Stimulated activated CD8-positive, alpha-beta memory T cell treated with anti-CD3 and anti-CD28 coated beads, Interleukin-12 subunit alpha, Interleukin-12 subunit beta, amount 100 ng/mL, for 24 hours (primary cell): ENCODE results near the gene RNASE11.
"Not testable (repeated sequence)": the region's sequence is repeated elsewhere in the genome, so short reads cannot be mapped to it uniquely, and the experiment has no call there.

Experiments used
- DNase-seq: peaks from one replicate; pipeline ENCODE4 v3.0.0-alpha.2; 2020; ENCODE audit errors: extremely low read depth

Gene RNASE11

DNA sequence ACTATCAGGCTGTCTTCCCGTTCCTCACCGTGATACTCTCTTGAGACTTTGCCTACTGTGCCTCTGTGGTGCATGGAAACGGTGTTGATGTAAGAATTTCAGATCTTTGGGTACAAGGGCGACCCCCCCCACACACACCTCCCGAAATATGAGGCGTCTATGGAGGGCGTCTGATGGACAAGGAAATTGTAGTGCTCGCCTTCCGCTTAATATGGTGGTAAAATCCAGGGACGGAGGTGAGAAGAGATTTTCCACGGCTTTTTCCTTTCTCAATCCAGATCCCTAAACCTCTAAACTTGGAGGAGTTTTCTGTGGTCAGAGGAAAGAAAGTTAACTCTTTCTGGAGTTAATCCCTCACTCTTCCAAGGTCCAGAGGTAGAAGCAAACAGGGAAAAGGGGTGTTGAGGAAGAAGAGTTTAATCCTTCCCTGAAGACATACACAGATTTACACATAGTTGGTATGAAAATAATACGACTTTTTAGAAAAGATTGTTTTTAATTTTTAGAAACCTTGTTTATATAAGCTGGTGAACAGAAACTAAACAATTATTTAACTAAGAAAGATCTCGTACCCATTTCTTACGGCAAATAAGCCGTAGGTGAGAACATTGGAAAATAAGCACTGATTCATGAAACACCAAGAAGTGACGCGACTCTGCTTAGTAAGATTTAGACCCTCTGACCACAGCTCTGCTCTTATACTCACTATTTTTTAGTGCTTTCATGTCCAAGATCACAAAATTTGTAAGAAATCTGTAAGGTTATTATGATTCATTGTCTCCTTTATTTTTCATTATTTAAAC lies 26.4 kb upstream of the RNASE11 start:
- DNase-seq, result no peak

DNA sequence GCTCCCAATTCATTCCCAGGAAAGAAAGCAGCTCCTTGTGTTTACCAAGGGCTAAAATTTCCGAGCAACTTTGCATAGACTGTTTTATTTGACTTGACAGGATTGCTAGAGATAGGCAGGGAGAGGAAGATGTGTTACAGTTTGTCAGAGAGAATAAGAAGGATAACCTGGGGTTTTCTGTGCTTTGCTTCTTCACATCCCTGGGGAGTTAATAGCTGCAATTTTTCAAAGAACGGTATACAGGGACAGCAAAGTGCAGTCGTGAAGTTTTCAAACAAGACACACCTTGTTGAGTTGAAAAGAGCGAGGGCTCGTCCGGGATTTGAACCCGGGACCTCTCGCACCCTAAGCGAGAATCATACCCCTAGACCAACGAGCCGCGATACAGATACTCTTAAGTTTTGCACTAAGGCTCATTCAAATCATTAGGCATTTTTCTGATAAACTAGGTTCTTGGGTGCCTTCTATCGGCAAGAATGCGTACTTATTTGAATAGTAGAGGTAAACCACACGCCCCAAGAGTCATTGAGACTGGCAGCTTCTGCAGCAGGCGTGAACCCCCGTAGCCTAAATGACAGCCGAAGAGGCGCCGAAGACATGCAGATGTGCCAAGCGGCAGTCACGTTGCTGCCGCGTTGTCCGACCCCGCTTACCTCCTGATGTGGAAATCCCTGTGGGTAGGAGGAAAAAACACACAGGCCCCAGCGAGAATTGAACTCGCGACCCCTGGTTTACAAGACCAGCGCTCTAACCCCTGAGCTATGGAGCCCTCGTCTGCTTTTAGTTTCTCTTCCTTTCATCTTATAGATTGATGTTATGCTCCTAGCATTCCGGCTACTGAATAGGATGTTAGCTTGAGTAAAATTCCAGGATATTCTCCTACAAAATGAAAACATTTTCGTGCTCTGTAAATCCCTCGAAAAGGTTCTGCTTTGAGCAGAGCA lies 25.6 kb upstream of the RNASE11 start:
- DNase-seq, result peak; percentile 73

DNA sequence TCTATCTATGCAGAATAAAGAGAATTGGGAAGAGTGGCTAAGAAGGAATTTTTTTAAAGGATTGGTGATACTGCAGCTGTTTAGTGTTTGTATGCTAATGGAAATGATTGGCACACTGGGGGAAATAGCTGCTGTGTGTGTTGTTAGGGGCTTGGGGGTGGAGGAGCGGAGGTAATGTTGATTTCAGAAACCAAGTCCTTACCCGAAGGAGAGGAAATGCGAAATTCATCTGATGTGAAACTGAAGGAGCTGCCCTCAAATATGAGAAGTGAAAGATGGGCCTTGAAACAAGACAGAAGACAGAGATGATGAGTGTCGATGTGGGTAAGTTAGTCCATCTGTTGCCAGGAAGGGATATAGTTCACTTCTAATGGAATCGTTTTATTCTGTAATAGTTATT lies 24.6 kb upstream of the RNASE11 start:
- no peak for DNase-seq

DNA sequence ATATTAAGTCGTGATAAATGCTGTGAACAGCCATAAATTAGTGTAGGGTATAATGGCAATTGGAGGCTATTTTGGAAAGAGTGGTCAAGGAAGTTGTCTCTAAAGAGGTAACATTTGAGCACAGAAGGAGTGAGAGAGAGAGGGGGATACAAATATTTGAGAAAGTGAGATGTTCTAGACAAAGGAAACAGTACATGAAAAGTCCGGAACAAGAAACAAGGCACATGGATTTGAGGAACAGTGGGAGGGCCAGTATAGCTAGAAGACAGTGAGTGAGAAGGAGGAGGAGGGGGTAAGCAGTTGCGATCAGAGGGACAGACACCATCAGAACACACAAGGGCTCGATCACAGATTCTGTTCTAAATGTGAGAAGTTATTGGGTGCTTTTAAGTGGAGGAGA lies 23.5 kb upstream of the RNASE11 start:
- no peak for DNase-seq

DNA sequence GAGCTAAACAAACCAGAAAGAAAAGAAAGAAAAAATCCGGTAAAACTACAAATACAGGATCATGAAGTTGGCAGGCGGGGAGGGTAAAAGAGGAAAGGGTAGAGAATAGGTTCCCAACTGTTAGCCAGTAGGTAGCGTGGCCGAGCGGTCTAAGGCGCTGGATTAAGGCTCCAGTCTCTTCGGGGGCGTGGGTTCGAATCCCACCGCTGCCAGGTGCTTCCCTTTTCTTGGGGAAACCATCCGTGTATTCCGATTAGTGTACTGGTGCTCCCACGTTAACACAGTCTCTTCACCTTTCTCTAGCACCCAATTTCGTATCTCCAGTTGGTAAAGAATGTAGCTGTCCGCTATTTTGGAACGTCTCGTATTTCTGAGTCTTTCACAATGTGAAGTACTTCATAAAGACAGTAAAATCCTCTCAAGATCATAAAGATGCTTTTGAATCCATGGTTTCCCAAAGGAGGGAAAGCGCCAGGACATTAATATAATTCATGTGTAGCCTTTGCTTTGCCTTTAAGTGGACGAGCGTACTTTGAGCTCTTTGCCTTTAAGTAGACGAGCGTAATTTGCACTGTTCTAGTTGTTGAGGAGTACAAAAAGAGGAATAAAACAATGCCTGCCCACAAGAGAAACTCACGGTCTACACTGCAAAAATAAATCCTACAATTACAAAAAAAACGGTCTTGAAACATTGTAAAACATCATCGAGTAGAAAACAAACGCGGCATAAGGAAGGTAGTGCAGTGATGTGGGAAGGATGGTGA lies 22.4 kb upstream of the RNASE11 start:
- peak; percentile 58 for DNase-seq

- DNase-seq, result no peak
These were observed 21.6 kb upstream of the RNASE11 start for GRCh38 chr14:20609215-20610001.

GRCh38 chr14:20608383-20609110 lies 20.7 kb upstream of the RNASE11 start:
- no peak for DNase-seq

DNA sequence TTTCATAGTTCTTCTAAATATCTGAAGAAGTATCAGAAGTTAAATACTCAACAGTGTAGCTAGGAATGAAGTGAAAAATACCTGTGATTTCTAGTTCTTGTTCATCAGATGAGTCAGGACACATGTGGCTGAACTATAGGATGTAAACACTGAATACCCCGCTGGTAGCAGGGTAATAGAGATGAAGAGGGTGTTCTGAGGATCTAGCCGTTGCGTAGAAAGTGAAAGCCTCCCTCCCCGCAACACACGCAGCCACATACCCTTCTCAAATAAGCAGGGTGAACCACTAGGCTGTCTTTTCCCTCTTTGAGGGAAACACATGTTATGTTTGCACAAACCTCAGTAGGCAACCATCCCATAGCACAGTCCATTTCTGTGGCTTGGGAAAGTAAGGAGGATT lies 19.8 kb upstream of the RNASE11 start:
- no peak for DNase-seq

- DNase-seq, result no peak
These were observed 19.1 kb upstream of the RNASE11 start for GRCh38 chr14:20606902-20607242.

GRCh38 chr14:20606190-20606901 lies 18.5 kb upstream of the RNASE11 start:
- no peak for DNase-seq

- DNase-seq, result no peak
These were observed 16.3 kb upstream of the RNASE11 start for GRCh38 chr14:20603813-20604690.

DNA sequence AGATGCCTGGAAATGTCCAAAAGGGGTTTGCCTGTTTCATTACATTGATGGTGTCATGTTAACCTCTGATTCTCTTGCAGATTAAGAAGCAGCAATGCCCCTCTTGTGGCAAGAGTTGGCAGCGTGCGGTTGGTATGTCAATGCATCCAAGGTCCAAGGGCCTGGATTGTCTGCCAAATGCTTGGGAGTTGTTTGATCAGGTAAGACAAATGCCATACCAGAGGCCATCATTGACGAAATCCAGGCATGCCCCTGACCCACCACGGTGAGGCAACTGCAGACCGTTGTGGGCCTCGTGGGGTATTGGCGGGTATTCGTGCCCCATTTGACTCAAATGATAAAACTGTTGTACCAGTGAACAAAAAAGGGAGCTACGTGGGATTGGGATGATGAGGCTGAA lies 14.8 kb upstream of the RNASE11 start:
- no peak for DNase-seq

DNA sequence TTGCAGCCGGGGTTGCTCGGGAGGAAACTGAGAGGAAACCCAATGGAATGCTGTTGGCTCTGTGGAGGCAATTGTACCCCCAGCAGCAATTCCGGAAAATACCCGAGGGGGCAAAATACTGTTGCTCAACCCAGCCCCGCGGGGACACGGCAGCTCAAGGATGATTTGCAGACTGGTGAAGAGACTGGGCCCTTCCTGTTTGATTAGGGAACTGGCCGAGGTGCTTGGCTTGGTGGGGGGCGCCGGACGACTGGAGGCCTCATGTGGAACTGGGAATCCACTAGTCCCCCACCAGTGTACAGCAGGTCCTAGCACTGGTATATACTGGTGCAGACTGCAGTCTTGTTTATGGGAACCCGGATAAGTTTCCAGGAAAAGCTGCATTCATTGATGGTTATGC lies 13.7 kb upstream of the RNASE11 start:
- no peak for DNase-seq

GRCh38 chr14:20597108-20597507 lies 9.3 kb upstream of the RNASE11 start:
- no peak for DNase-seq

DNA sequence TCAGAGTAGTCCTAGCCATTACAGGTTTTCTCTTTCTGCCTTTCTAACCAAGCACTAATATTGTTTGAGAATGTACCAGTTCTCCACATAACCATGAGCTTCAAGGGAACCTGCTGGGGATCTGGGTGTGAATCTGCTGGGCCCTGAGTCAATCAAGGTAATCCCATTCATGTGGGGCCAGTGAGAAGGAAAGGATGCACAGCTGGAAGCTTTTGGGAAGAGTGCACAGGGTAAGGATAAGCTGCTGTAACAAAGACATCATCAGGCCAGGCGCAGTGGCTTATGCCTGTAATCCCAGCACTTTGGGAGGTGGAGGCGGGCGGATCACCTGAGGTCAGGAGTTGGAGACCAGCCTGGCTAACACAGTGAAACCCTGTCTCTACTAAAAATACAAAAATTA lies 7.9 kb upstream of the RNASE11 start:
- not testable (repeated sequence) for DNase-seq

DNA sequence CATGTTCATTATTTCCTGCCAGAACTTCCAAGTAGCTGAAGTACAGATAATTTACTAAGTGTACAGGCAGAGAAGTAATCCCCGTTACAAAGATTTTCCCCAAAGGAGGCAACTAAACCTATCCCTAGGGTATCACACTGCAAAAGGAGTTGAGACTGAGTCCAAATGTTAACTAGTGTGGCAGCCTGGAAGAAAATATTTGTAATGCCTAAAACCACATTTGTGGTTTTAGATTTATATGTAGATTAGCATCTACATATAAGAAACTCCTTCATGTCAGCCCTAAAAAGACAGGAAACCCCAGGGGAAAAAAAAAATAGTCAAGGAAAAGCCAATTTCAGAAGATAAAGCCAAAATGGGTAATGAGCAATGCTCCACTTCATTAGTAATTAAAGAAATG lies 4.8 kb upstream of the RNASE11 start:
- no peak for DNase-seq

GRCh38 chr14:20591235-20591634 lies 3.4 kb upstream of the RNASE11 start, which contains the start of gene RNASE12:
Gene RNASE12, minus strand, starts transcription at chr14:20591376. Its CDS starts 653 bp downstream, at chr14:20590723.
- no peak for DNase-seq

DNA sequence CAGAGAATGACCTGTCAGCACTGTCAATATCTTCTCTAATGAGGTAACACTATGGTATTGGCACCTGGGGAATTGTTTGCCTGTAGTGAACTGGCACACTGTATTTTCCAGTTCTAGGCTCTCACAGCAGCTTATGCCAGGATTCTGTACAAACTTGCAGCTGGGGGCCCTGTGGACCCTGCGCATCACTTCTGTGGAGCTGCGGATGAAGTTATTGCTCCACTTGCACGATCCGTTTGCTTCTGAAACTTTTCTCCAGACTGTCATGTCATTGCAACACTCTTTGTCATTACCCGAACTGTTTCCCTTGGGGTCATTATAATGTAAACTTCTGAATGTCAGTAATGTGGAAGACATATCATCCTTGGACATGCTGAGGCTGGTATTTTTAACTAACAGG lies 3.9 kb downstream of the RNASE11 start:
- no peak for DNase-seq

DNA sequence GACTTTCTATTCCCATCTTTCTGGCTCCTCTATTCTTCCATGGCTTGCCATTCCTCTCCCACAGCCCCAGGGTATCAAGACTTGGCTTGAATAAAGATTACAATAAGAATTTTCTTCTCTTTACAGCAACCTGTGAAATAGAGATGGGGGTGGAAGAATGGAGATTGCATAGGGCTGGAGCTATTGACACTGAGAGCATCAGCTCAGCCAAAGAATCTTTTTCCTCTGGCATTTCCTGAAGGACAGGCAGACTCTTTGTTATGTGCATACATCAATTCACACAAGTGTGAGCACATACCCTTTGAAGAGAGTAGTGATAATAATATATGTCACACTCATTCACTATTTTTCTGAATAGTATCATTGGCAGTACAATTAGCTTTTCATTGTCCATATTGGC lies 4.7 kb downstream of the RNASE11 start:
- DNase-seq, result no peak
